ENCODE measurements around the gene INKA1.
A peak's percentile ranks its signal among the peaks of the same experiment; 100 is the strongest.

INKA1 gene

DNA sequence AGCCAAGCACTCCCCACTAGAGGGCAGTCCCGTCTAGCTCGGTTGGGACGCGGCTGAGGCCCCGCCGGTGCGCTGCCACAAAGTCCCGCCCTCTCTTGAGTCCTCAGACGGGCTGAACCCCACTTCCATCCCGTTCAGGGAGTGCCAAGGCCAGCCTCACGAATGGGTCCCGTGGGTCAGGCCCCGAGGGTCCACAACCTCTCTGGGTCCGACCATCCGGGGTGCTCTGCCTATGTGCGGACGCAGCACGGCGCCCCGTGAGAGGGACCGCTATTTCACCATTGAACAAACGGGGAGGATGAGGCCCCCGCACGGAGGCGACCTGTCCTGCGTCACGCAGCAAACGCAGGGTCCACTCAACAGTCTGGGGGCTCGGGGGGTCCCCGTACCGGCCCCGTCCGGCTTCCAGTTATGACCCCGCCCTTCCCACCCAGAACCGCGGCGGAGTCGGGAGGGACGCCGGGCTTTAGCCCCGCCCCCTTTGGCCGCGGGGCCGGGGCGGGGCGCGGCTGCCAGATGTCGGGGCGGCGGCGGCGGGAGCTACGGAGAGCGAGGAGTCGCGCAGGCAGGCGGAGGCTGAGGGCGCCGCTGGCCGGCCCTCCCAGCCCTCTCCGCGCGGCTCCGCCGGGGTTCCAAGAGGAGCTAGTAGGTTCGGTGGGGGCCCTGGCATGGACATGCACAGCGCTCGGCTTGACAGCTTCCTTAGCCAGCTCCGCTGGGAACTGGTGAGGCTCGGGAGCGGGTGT lies at the start of gene INKA1:
Gene INKA1 (plus strand): TSS at position 543 of the 746 bp plus-strand sequence. CDS start 132 bp downstream, at position 675.
- Histone ChIP-seq H3K27ac (ENCODE audit: low read depth in 2 of 2, low read length in 2 of 2) (peak within 1 kb of the TSS; percentile 83 to 90), H3K4me1 (ENCODE audit: control insufficient read depth in 2 of 2, insufficient read depth in 2 of 2, low read length in 2 of 2) (peaks cover 23 to 27% of the 10 kb centered on the region in 2 donors), H3K4me3 (ENCODE audit: low read length in 2 of 2) (peak within 1 kb of the TSS; percentile 75 to 89), H3K9me3 (ENCODE audit: control insufficient read depth in 2 of 2, low read length in 2 of 2) (no peaks in the 10 kb centered on the region), H3K27me3 (ENCODE audit: control insufficient read depth in 2 of 2, insufficient read depth in 2 of 2, low read length in 2 of 2) (peaks cover 0 to 2% of the 10 kb centered on the region in 2 donors), H3K36me3 (ENCODE audit: control insufficient read depth in 2 of 2, insufficient read depth in 2 of 2, low read length in 2 of 2) (no peaks in the 10 kb centered on the region), H3K9ac (ENCODE audit: low read depth in 1 of 2, low read length in 2 of 2) (peak within 1 kb of the TSS; percentile 72 to 82)

DNA sequence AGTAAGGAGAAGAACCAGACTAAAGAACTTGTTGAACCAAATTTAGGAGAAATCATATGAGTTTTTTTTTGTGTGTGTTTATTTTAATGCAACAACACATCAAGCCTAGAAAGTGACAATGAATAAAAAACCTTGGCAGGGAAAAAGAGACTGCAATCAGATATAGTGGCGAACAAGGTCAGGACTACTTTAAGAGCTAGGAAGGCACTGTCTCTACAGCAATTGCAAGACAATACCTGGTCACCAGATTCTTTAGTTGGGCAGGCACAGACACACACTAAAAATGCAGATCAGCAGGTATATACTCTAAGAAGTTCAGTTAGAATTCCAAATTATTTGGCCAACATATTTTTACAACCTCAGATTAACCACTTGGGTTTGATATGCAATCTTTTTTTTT lies 48.5 kb upstream of the INKA1 start:
- Histone ChIP-seq H3K4me3 (ENCODE audit: low read length in 2 of 2) (no peak overlapping the region), H3K9me3 (ENCODE audit: control insufficient read depth in 2 of 2, low read length in 2 of 2) (no peaks in the 10 kb centered on the region), H3K27ac (ENCODE audit: low read depth in 2 of 2, low read length in 2 of 2) (no peak overlapping the region), H3K9ac (ENCODE audit: low read depth in 1 of 2, low read length in 2 of 2) (no peak overlapping the region), H3K27me3 (ENCODE audit: control insufficient read depth in 2 of 2, insufficient read depth in 2 of 2, low read length in 2 of 2) (no peaks in the 10 kb centered on the region), H3K4me1 (ENCODE audit: control insufficient read depth in 2 of 2, insufficient read depth in 2 of 2, low read length in 2 of 2) (no peaks in the 10 kb centered on the region), H3K36me3 (ENCODE audit: control insufficient read depth in 2 of 2, insufficient read depth in 2 of 2, low read length in 2 of 2) (peaks cover 0 to 5% of the 10 kb centered on the region in 2 donors)

DNA sequence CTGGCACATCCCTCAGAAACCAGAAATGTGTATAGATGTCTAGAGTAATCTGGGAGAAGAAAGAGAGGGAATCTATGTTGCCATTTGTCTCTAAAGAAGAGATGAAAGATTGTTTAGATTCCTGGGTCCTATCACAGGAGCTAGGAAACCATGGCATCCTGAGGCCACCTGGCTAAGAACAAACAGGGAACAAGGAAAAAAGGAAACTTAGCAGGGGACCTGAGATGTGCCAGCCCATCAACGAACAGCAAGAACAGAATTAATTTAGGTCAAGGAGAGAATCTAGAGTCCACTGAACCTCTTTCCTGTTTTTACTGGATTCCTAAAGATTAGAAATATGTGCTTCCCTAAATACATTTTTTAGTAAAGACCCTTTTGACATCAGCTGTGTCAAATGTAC lies 47.0 kb upstream of the INKA1 start:
- Histone ChIP-seq H3K36me3 (ENCODE audit: control insufficient read depth in 2 of 2, insufficient read depth in 2 of 2, low read length in 2 of 2) (no peaks in the 10 kb centered on the region), H3K4me1 (ENCODE audit: control insufficient read depth in 2 of 2, insufficient read depth in 2 of 2, low read length in 2 of 2) (no peaks in the 10 kb centered on the region), H3K27ac (ENCODE audit: low read depth in 2 of 2, low read length in 2 of 2) (no peak overlapping the region), H3K4me3 (ENCODE audit: low read length in 2 of 2) (no peak overlapping the region), H3K9me3 (ENCODE audit: control insufficient read depth in 2 of 2, low read length in 2 of 2) (no peaks in the 10 kb centered on the region), H3K27me3 (ENCODE audit: control insufficient read depth in 2 of 2, insufficient read depth in 2 of 2, low read length in 2 of 2) (no peaks in the 10 kb centered on the region), H3K9ac (ENCODE audit: low read depth in 1 of 2, low read length in 2 of 2) (no peak overlapping the region)

DNA sequence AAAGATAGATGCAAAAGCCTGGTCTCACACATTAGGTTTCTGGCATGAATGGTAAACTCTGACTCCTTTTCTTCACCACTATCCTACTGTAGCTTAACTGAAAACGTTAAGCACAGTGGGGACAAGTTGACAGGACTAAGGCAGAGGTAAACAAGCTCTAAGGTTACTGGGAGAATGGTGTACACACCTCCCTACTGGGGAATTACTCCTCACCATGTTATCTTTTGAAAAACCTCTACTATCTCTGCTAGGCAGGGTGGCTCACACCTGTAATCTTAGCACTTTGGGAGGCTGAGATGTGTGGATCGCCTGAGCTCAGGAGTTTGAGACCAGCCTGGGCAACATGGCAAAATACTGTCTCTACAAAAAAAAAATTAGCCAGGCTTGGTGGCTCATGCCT lies 45.9 kb upstream of the INKA1 start:
- Histone ChIP-seq H3K27ac (ENCODE audit: low read depth in 2 of 2, low read length in 2 of 2) (no peak overlapping the region), H3K4me1 (ENCODE audit: control insufficient read depth in 2 of 2, insufficient read depth in 2 of 2, low read length in 2 of 2) (no peaks in the 10 kb centered on the region), H3K4me3 (ENCODE audit: low read length in 2 of 2) (no peak overlapping the region), H3K36me3 (ENCODE audit: control insufficient read depth in 2 of 2, insufficient read depth in 2 of 2, low read length in 2 of 2) (no peaks in the 10 kb centered on the region), H3K9ac (ENCODE audit: low read depth in 1 of 2, low read length in 2 of 2) (no peak overlapping the region), H3K9me3 (ENCODE audit: control insufficient read depth in 2 of 2, low read length in 2 of 2) (no peaks in the 10 kb centered on the region), H3K27me3 (ENCODE audit: control insufficient read depth in 2 of 2, insufficient read depth in 2 of 2, low read length in 2 of 2) (no peaks in the 10 kb centered on the region)

DNA sequence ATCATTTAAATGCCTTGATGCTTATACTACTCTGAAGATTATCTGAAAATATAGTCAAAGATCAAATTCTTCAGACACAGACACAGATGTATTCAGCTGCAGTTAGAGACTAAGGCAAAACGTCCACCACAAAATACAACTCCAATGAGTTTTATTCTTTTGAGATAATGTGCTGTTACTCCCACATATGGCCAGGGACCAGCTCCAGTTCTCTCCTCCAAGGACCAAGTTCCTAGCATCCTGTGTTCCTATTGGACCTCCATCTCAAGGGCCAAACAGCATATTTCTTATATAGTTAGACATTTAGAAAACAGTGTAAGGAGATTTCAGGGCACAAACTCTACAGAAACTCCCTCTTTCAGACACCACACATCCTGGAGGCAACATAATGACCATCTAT lies 43.8 kb upstream of the INKA1 start:
- H3K27ac ChIP-seq (ENCODE audit: low read depth in 2 of 2, low read length in 2 of 2) = no peak overlapping the region
- no peak overlapping the region for H3K4me3 ChIP-seq (ENCODE audit: low read length in 2 of 2)
- no peak overlapping the region for H3K9ac ChIP-seq (ENCODE audit: low read depth in 1 of 2, low read length in 2 of 2)
- H3K4me1 ChIP-seq (ENCODE audit: control insufficient read depth in 2 of 2, insufficient read depth in 2 of 2, low read length in 2 of 2) = no peaks in the 10 kb centered on the region
- H3K27me3 ChIP-seq (ENCODE audit: control insufficient read depth in 2 of 2, insufficient read depth in 2 of 2, low read length in 2 of 2) = no peaks in the 10 kb centered on the region
- H3K9me3 ChIP-seq (ENCODE audit: control insufficient read depth in 2 of 2, low read length in 2 of 2) = no peaks in the 10 kb centered on the region
- no peaks in the 10 kb centered on the region for H3K36me3 ChIP-seq (ENCODE audit: control insufficient read depth in 2 of 2, insufficient read depth in 2 of 2, low read length in 2 of 2)

DNA sequence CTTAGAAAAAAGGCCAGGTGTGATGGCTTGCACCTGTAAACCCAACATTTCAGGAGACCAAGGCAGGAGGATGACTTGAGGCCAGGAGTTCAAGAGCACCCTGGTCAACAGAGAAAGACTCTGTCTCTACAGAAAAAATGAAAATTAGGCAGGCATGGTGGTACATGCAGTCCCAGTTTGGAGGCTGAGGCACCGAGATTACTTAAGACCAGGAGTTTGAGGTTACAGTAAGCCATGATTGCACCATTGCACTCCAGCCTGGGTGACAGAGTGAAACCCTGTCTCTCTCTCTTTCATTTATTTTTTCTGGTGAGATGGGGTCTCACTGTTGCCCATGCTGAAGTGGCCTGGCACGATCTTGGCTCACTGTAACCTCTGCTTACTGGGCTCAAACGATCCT lies 41.4 kb upstream of the INKA1 start:
- H3K4me1 ChIP-seq (ENCODE audit: control insufficient read depth in 2 of 2, insufficient read depth in 2 of 2, low read length in 2 of 2) = no peaks in the 10 kb centered on the region
- no peaks in the 10 kb centered on the region for H3K9me3 ChIP-seq (ENCODE audit: control insufficient read depth in 2 of 2, low read length in 2 of 2)
- H3K27ac ChIP-seq (ENCODE audit: low read depth in 2 of 2, low read length in 2 of 2) = no peak overlapping the region
- no peaks in the 10 kb centered on the region for H3K36me3 ChIP-seq (ENCODE audit: control insufficient read depth in 2 of 2, insufficient read depth in 2 of 2, low read length in 2 of 2)
- H3K4me3 ChIP-seq (ENCODE audit: low read length in 2 of 2) = no peak overlapping the region
- no peak overlapping the region for H3K9ac ChIP-seq (ENCODE audit: low read depth in 1 of 2, low read length in 2 of 2)
- no peaks in the 10 kb centered on the region for H3K27me3 ChIP-seq (ENCODE audit: control insufficient read depth in 2 of 2, insufficient read depth in 2 of 2, low read length in 2 of 2)

DNA sequence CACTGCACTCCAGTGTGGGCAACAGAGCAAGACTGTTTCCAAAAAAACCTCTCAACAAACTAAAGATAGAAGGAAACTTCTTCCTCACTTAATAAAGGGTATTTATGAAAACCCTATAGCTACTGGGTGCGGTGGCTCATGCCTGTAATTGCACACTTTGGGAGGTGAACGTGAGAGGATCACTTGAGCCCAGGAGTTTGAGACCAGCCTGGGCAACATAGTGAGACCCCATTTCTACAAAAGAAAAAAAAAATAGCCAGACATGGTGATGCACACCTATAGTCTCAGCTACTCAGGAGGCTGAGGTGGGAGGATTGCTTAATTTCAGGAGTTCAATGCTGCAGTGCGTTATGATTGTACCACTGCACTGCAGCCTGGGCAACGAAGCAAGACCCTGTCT lies 39.1 kb upstream of the INKA1 start:
- Histone ChIP-seq H3K27ac (ENCODE audit: low read depth in 2 of 2, low read length in 2 of 2) (no peak overlapping the region), H3K36me3 (ENCODE audit: control insufficient read depth in 2 of 2, insufficient read depth in 2 of 2, low read length in 2 of 2) (peaks cover 0 to 3% of the 10 kb centered on the region in 2 donors), H3K27me3 (ENCODE audit: control insufficient read depth in 2 of 2, insufficient read depth in 2 of 2, low read length in 2 of 2) (no peaks in the 10 kb centered on the region), H3K4me1 (ENCODE audit: control insufficient read depth in 2 of 2, insufficient read depth in 2 of 2, low read length in 2 of 2) (no peaks in the 10 kb centered on the region), H3K9me3 (ENCODE audit: control insufficient read depth in 2 of 2, low read length in 2 of 2) (no peaks in the 10 kb centered on the region), H3K4me3 (ENCODE audit: low read length in 2 of 2) (no peak overlapping the region), H3K9ac (ENCODE audit: low read depth in 1 of 2, low read length in 2 of 2) (no peak overlapping the region)

DNA sequence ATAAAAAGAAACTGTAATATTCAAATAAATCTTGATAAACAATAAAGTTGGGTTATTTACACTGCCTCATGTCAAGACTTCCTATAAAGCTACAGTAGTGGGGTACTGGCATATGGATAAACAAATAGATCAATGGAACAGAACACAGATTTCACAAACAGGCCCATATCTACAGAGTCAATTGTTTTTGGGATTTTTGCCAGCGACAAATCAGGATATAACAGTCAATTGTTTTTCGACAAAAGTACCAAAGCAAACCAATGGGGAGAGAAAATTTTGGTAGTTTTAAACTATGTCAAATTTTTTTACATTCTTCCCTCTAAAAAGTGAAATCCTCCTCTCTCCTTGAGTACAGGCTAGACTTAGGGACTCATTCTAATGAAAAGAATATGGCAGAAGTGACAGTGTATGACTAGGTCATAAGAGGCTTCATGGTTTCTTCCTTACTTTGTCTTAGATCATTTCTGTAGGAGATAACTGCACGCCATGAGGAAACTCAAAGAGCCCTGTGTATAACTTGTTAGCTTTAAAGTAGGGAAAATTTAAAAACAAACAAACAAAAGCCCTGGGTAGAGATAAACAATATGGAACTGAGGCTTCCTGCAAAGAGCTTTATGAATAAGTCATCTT lies 33.7 kb upstream of the INKA1 start:
- Histone ChIP-seq H3K9ac (ENCODE audit: low read depth in 1 of 2, low read length in 2 of 2) (no peak overlapping the region), H3K9me3 (ENCODE audit: control insufficient read depth in 2 of 2, low read length in 2 of 2) (no peaks in the 10 kb centered on the region), H3K36me3 (ENCODE audit: control insufficient read depth in 2 of 2, insufficient read depth in 2 of 2, low read length in 2 of 2) (peaks cover 3 to 5% of the 10 kb centered on the region in 2 donors), H3K27ac (ENCODE audit: low read depth in 2 of 2, low read length in 2 of 2) (no peak overlapping the region), H3K4me1 (ENCODE audit: control insufficient read depth in 2 of 2, insufficient read depth in 2 of 2, low read length in 2 of 2) (no peaks in the 10 kb centered on the region), H3K4me3 (ENCODE audit: low read length in 2 of 2) (no peak overlapping the region), H3K27me3 (ENCODE audit: control insufficient read depth in 2 of 2, insufficient read depth in 2 of 2, low read length in 2 of 2) (no peaks in the 10 kb centered on the region)

DNA sequence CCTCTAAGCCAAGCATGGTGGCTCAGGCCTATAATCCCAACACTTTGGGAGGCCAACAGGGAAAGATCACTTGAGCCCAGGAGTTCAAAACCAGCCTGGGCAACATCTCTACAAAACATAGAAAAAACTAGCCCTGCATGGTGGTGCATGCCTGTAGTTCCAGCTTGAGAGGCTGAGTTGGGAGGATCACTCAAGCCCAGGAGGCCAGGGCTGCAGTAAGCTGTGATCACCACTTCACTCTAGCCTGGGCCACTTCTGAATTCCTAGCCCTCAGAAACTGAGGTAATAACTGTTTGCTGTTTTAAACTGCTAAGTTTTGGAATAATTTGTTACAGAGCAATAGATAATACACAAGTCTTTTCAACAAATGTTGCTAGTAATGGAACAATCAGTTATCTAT lies 33.1 kb upstream of the INKA1 start:
- H3K27ac ChIP-seq (ENCODE audit: low read depth in 2 of 2, low read length in 2 of 2) = no peak overlapping the region
- no peaks in the 10 kb centered on the region for H3K9me3 ChIP-seq (ENCODE audit: control insufficient read depth in 2 of 2, low read length in 2 of 2)
- H3K4me1 ChIP-seq (ENCODE audit: control insufficient read depth in 2 of 2, insufficient read depth in 2 of 2, low read length in 2 of 2) = no peaks in the 10 kb centered on the region
- no peak overlapping the region for H3K9ac ChIP-seq (ENCODE audit: low read depth in 1 of 2, low read length in 2 of 2)
- no peak overlapping the region for H3K4me3 ChIP-seq (ENCODE audit: low read length in 2 of 2)
- H3K36me3 ChIP-seq (ENCODE audit: control insufficient read depth in 2 of 2, insufficient read depth in 2 of 2, low read length in 2 of 2) = peaks cover 3 to 5% of the 10 kb centered on the region in 2 donors
- no peaks in the 10 kb centered on the region for H3K27me3 ChIP-seq (ENCODE audit: control insufficient read depth in 2 of 2, insufficient read depth in 2 of 2, low read length in 2 of 2)

DNA sequence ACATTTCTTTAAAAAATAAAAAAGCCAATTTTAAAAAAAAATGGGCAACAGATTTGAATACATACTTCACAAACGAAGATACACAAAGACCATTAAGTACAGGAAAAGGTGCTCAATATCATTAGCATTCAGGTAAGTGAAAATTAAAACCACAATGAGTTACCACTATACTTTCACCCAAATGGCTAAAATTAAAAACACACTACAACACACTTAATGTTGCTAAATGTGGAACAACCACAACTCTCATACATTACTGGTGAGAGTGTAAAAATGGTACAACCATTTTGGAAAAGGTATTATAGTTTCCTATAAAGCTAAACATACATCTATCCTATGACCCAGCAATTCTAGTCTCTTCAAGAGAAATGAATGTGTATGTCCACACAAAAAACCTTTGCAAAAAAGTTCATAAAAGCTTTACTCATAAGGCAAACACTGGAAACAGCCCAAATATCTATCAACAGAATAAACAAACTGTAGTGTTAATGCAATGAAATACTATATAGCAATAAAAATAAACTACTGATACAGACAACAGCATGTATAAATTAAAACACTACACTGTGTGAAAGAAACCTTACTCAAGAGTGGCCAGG lies 31.6 kb upstream of the INKA1 start:
- no peaks in the 10 kb centered on the region for H3K27me3 ChIP-seq (ENCODE audit: control insufficient read depth in 2 of 2, insufficient read depth in 2 of 2, low read length in 2 of 2)
- H3K9me3 ChIP-seq (ENCODE audit: control insufficient read depth in 2 of 2, low read length in 2 of 2) = no peaks in the 10 kb centered on the region
- H3K9ac ChIP-seq (ENCODE audit: low read depth in 1 of 2, low read length in 2 of 2) = no peak overlapping the region
- H3K27ac ChIP-seq (ENCODE audit: low read depth in 2 of 2, low read length in 2 of 2) = no peak overlapping the region
- peaks cover 3 to 11% of the 10 kb centered on the region in 2 donors for H3K36me3 ChIP-seq (ENCODE audit: control insufficient read depth in 2 of 2, insufficient read depth in 2 of 2, low read length in 2 of 2)
- H3K4me3 ChIP-seq (ENCODE audit: low read length in 2 of 2) = no peak overlapping the region
- no peaks in the 10 kb centered on the region for H3K4me1 ChIP-seq (ENCODE audit: control insufficient read depth in 2 of 2, insufficient read depth in 2 of 2, low read length in 2 of 2)

All from mucosa of rectum (tissue), 2 donors.